Activated T-cell treated with anti-CD3 and anti-CD28 coated beads for 24 hours (primary cell): ENCODE measurements around the gene ATOSB.

ENCODE experiments used
- DNase-seq: peaks from one replicate; pipeline ENCODE4 v3.0.0-alpha.2; 2020; ENCODE audit warnings: low read depth

Gene ATOSB

GRCh38 chr9:35112257-35113020 is 3.2 kb downstream of the ATOSB start:
- DNase-seq = no peak

- DNase-seq = peak; percentile 93
Observed at GRCh38 chr9:35111001-35111933, 4.4 kb downstream of the ATOSB start.

DNA sequence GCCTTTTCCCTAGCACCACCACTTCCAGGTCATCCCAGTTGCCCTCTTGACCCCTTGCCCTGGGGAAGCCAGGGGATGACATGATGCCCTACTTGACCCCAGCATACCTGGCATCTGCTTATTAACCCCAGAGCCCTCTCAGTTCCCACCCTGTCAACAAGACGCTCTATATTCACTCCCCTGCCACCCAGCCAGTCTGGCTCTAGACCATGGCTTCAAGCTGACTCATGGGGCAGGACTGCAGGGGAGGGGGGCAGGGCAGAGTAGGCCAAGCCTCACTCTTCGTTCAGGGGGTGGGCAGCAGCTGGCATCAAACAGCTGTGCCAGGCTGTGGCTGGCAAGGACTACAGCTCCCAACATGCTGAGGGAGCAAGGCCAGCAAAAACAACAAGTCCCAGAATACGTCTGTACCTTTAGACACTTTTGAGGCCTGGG is 5.3 kb downstream of the ATOSB start:
- DNase-seq = no peak

GRCh38 chr9:35108946-35109575 is 6.6 kb downstream of the ATOSB start:
- DNase-seq = no peak

DNA sequence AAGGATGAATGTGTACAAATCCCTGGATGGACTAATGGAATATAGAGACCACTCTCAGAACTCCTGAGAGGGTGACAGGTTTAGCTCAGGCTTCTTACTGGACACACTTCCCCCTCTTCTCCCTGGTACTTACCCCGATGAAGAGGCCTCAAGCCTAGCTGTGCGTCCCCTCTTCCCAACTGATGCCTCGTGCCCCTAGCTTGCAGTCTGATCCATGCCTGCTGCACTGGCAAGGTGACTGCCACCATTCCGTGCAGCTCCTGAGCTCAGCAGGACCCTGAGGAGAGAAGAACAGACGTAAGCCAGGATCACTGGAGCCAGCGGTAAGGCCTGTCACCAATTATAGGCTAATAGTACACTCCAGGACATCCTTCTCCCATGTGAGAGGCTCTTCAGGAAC is 7.2 kb downstream of the ATOSB start:
- DNase-seq = no peak

DNA sequence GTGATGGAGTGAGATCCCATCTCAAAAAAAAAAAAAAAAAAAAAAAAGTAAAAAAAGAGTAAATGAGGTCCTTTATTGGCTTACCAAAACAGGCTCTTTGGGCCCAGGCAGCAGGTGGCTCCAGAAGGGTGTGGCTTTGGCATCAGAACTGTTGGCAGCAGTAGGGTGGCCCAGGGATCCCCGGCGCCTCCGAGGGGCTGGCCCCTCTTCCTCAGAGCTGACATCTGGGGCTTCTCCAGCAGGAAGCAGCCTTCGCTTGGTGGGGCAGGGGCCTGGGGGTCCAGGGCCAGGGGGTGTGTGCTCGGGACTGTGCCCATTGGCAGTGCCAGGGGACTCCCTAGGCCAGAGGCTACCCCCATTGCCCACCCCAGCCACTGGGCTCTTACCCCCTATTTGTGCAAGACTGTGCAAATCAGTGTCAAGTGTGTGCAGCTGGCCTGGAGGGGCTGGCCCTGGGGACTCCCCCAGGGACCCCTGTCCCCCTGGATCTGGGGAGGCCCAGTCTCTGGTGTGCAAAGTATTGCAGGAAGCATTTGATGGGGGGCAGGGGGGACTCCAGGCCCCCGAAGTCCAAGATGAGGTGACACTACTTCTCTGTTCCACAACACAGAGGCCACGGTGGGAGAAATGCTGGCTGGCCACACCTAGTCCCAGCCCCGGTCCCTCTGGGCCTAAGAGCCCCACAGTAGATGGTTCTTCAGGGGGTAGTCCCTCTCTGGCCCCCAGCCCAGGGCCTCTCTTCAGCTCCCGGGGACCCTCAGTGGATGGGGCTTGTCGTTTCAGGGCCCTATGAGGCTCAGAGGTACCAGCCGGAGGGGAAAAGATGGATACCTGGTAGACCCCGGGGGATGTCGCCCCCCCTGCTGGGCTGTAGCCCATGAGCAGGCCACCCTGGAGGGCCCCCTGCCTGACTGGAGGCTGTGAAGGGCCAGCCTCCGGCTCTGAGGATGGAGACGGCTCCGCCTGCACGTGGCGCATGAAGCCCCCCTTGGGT is 8.1 kb downstream of the ATOSB start:
- DNase-seq = no peak

- no peak for DNase-seq
Observed at GRCh38 chr9:35106343-35106730, 9.3 kb downstream of the ATOSB start.

DNA sequence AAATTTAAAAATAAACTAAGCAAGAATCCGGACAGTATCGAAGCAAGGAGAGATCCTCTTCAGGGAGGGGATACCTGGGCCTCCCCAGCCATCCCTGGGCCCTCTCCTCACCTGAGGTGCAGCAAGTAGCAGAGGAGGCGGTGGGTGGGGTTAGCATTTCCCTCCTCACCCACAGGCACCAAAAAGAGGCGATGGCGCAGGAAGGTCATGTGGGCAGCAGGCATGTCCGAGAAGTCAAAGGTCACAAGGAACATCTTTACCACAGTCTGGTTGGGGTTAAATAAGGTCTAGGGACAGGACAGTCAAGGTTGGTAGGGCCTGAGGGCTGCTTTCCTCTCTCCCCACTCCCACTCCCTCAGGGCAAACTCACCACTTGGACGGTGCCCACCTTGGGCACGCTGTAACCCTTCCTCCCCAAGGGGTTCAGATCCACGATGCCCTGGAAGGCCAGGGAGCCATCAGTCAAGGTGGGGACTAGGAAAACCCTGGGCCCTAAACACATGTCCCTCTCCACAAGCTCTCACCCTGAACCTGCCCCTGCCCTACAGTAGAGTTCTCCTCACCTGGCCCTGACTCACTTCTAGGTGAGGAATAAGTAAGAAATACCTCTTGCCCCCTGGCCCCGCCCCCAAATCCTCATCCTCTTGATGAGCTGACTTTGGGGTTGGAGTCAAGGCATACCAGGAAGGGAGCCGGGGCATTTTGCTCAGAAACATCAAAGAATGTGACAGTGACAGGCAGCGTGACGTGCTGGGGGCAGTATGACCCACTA is 9.9 kb downstream of the ATOSB start:
- no peak for DNase-seq

DNA sequence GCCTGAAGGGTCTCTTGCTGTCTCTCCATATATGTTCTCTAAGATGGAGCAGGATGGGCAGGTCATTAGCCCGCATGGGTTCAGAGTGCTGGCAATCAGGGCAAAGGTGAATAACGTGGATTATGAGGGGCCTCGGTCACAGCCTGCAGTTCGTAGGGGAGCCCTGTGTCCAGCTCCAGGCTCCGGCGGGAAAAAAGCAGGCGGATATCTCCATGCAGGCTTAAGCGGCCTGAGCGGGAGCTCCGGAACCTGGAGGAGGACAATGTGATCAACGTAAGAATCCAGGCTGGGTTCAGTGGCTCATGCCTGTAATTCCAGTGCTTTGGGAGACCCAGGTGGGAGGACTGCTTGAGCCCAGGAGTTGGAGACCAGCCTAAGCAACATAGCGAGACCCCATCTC is 10.5 kb downstream of the ATOSB start:
- DNase-seq = no peak

DNA sequence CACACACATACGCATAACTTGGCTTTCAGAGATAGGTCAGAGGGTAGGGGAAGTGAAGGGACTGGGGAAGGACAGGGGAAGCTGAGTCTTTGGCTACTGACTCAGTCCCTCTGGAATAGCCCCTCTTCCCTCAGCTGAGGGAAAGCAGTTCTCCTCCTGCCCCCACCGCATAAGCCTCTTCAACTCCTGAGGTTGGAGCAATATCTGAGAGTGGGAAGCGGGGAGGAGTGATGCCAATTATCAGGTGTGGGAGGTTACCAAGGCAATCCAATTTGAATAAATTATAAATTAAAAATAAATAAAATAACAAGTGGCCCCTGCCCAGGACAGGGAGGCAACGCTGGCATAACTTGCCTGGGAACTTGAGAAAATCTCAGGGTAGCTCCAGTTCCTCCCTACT is 11.1 kb downstream of the ATOSB start:
- DNase-seq = no peak

DNA sequence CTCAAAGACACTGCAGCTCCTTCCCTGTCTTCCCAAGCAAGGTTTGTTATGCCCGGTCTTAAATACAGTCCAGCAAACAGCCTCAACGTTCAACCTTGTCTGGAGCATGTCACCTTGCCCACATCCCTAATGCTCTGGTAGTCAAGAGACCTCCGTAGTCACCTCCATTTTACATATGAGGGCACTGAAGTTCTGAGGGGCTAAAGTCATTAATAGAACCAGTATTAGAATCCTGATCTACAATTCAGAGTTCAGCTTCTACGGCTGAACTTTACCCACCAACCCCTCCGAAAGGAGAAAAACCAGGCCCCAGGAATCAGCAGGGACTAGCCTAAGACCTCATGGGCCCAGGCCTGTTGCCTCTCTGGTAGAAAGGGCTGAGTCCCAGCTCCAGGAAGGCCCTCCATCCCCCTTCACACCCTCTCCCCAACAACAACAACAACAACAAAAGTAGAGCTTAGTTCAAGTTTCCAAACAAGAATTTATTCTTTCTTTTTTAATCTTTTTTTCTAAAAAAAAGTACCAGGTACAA is 11.9 kb downstream of the ATOSB start:
- no peak for DNase-seq

GRCh38 chr9:35102769-35103659 is 12.6 kb downstream of the ATOSB start, which contains the start of gene STOML2:
TSS of gene STOML2 (minus strand) at chr9:35103131. CDS start at chr9:35103094, 37 bp downstream.
- peak; percentile 92 for DNase-seq

DNA sequence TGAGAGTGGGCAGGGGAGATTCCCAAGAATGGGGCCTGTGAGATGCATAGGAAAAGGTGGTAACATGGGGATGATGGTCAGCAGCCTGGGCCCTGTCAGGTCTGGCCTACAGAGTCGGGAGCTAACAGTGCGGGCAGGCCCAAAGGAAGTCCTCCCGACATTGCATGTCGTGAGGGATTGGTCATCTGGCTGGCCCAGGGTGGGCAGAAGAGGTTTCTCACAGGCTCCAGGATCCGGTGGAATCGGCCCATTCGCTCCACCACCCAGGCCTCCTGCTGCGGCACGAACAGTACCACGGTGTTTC is 13.2 kb downstream of the ATOSB start:
- no peak for DNase-seq

GRCh38 chr9:35097573-35097972 is 18.1 kb downstream of the ATOSB start:
- no peak for DNase-seq

DNA sequence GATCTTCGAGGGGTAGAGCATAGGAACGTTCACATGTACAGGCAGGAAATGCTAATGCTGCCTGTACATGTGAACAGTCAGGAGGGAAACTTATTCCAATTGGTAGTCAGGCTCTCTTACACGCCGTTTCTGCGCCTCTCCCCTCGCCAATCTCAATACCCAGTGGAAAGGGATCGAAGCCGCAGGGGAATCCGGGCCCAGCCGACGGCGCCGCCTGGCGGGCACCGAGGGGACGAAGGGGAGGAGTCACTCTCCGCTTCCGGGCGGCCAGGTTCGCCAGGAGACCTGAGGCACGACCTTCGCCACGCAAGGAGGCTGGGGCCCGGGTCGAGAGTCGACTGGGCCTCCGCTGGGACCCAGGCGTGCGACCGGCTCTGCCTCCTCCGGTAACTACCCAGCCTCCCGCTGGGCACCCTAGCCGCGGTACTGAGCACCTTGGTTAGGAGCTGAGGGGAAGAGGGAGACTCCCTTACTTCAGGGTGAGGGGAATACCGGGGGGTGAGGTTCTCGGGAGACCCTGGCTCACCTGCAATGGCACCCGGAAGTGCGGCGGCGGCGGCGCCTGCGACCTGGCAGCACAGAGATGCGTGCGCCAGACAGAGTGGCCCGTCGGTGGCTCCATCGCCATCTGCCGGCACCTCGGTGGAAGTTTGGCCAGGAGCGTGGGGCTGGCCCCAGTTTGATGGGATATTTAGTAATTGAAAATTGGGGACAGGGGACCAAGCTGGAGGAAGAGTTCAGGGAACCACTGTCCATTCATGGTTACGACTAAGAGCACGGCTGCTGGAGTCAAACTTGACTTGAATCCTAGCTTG is 19.4 kb downstream of the ATOSB start, which contains the start of gene PIGO:
TSS of gene PIGO (minus strand) at position 557 of the 815 bp plus-strand sequence. CDS start 1,026 bp downstream, outside the sequence.
- peak; percentile 87 for DNase-seq

DNA sequence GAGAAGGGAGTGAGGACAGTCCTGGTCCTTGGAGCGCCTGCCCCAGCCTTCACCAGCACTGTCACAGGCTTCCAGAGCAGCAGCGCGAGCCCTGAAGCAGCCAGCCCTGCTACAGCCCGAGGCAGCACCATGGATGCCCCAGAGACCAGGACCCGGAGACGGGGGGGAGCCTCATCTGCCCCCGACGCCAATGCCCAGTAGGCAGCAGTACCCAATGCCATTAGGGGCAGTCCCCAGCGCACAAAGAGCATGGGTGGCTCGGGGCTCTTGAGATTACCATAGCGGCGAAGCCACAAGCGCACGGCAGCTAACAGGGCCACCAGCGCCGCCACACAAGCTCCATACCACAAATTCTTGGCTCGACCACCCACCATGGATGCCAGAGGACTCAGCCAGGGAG is 24.1 kb downstream of the ATOSB start:
- DNase-seq = no peak

- DNase-seq = no peak
Observed at GRCh38 chr9:35089434-35089833, 26.2 kb downstream of the ATOSB start.

DNA sequence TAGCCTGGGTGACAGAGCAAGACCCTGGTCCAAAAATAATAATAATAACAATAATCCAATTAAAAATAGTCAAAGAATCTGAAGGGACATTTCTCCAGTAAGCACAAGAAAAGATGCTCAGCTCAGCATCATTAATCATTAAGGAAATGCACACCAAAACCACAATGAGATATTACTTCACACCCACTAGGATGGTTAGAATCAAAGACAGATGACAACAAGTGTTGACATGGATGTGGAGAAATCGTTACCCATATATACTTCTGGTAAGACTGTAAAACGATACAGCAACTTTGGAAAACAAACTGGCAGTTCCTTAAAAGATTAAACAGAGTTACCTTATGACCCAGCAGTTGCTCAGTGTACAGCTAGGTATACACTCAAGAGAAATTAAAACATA is 30.6 kb downstream of the ATOSB start:
- no peak for DNase-seq
